K562 (cell line): ENCODE data around the gene NAT8L. TPM values are rescaled to one million over a fixed set of nuclear protein-coding genes. Genes with fewer than 3 reads are reported as not detected.

Experiments
- BCL6 ChIP-seq: fragments of 250-450 bp; sonication (Bioruptor Pico); IDR thresholded peaks from 2 replicates; pipeline ENCODE4 v1.4.0; 2020
- CBFB ChIP-seq: sonication (generic); formaldehyde crosslinking; IDR thresholded peaks from 2 replicates; pipeline ENCODE4 v1.4.0; 2020; ENCODE audit warnings: mild to moderate bottlenecking, missing genetic modification reagents
- CREB1 ChIP-seq, 2 experiments: sonication (generic) in 1 of 2; formaldehyde crosslinking in 1 of 2; IDR thresholded peaks; 2 replicates each; pipeline versions ENCODE4 v1.6.1 to v1.8.0; 2012 to 2022; ENCODE audit warnings: inconsistent platforms in 1 of 2, mild to moderate bottlenecking in 1 of 2, missing genetic modification reagents in 1 of 2, moderate library complexity in 1 of 2
- DDX20 ChIP-seq: fragments of 450-650 bp; IDR thresholded peaks from 2 replicates; pipeline ENCODE4 v1.6.1; 2016; ENCODE audit warnings: missing genetic modification characterization, low read depth, mild to moderate bottlenecking, missing compliant biosample characterization, moderate library complexity
- FOXJ3 ChIP-seq: sonication (generic); formaldehyde crosslinking; IDR thresholded peaks from 2 replicates; pipeline ENCODE4 v1.4.0; 2020; ENCODE audit warnings: mild to moderate bottlenecking, missing genetic modification reagents
- JUNB ChIP-seq: fragments of 450-650 bp; formaldehyde crosslinking; conservative IDR thresholded peaks from 2 replicates; pipeline ENCODE4 v1.4.0; 2020; ENCODE audit warnings: mild to moderate bottlenecking
- MEF2A ChIP-seq: IDR thresholded peaks from 2 replicates; pipeline ENCODE4 v1.6.1; 2011; ENCODE audit warnings: low read depth, mild to moderate bottlenecking, low read length, moderate library complexity; ENCODE audit not compliant: control insufficient read depth
- MTA3 ChIP-seq: fragments of 450-650 bp; formaldehyde crosslinking; IDR thresholded peaks from 2 replicates; pipeline ENCODE4 v1.6.1; 2017; ENCODE audit warnings: mild to moderate bottlenecking, borderline replicate concordance
- MXI1 ChIP-seq: IDR thresholded peaks from 2 replicates; pipeline ENCODE4 v1.6.1; 2011; ENCODE audit warnings: low read depth, mild to moderate bottlenecking, improper control_type of control experiment, low read length
- NCOA1 ChIP-seq: fragments of 450-650 bp; IDR thresholded peaks from 2 replicates; pipeline ENCODE4 v1.6.1; 2016; ENCODE audit warnings: low read depth
- NFE2L1 ChIP-seq: fragments of 450-650 bp; IDR thresholded peaks from 2 replicates; pipeline ENCODE4 v1.6.1; 2016; ENCODE audit warnings: missing genetic modification characterization, low read depth, mild to moderate bottlenecking, missing compliant biosample characterization, moderate library complexity, borderline replicate concordance
- POLR3A ChIP-seq: IDR thresholded peaks from 2 replicates; pipeline ENCODE4 v1.6.1; 2011; ENCODE audit warnings: borderline replicate concordance, mild to moderate bottlenecking, moderate library complexity; ENCODE audit not compliant: insufficient read length, insufficient read depth; ENCODE audit errors: extremely low read depth
- PTTG1 ChIP-seq: fragments of 450-650 bp; IDR thresholded peaks from 2 replicates; pipeline ENCODE4 v1.6.1; 2016; ENCODE audit warnings: low read depth, mild to moderate bottlenecking, missing genetic modification characterization, missing compliant biosample characterization
- TBP ChIP-seq: optimal IDR thresholded peaks from 2 replicates; pipeline ENCODE3; 2011; ENCODE audit warnings: low read depth, low read length, improper control_type of control experiment
- TCF7L2 ChIP-seq: fragments of 150-350 bp; IDR thresholded peaks from 2 replicates; pipeline ENCODE4 v1.6.1; 2016; ENCODE audit warnings: low read depth, mild to moderate bottlenecking, low read length, moderate library complexity
- TFAP4 ChIP-seq: sonication (generic); formaldehyde crosslinking; IDR thresholded peaks from 2 replicates; pipeline ENCODE4 v1.8.0; 2022; ENCODE audit warnings: missing genetic modification reagents, mild to moderate bottlenecking, moderate library complexity, borderline replicate concordance
- ZNF431 ChIP-seq: sonication (generic); formaldehyde crosslinking; IDR thresholded peaks from 2 replicates; pipeline ENCODE4 v1.8.0; 2022; ENCODE audit warnings: mild to moderate bottlenecking, missing genetic modification reagents
- ZNF561 ChIP-seq: fragments of 450-650 bp; formaldehyde crosslinking; conservative IDR thresholded peaks from 2 replicates; pipeline ENCODE4 v1.4.0; 2020; ENCODE audit warnings: mild to moderate bottlenecking, moderate library complexity
- ZNF707 ChIP-seq: fragments of 250-450 bp; sonication (Bioruptor Pico); conservative IDR thresholded peaks from 2 replicates; pipeline ENCODE4 v1.8.0; 2022; ENCODE audit warnings: inconsistent platforms, mild to moderate bottlenecking, moderate library complexity
- polyA plus RNA-seq, 8 experiments: library from polyadenylated mRNA; depleted of rRNA in 4 of 8; stranded (reverse) in 5 of 8; unstranded in 3 of 8; fragments of >200 nt; fragmentation: Nextera tagmentation in 2 of 8; fragmentation: Illumina TruSeq in 1 of 8; extraction: Ambion mirVana in 2 of 8; extraction: Trizol in 1 of 8; gene quantifications; 2 replicates each; pipeline versions ENCODE4 v1.2.1 to v1.2.3, GENCODE V29; 2011 to 2014; ENCODE audit warnings: inconsistent platforms in 1 of 8, missing spikeins in 1 of 8
- total RNA-seq, 7 experiments: library from RNA; depleted of rRNA in 6 of 7; stranded (reverse); fragments of >200 nt in 6 of 7; fragmentation: Illumina TruSeq in 2 of 7; extraction: Trizol in 2 of 7; gene quantifications; 2 replicates each; pipeline versions ENCODE4 v1.2.1 to v1.2.3, GENCODE V29; 2011 to 2021; ENCODE audit warnings: low replicate concordance in 1 of 7
- TF ChIP-seq, protein P1 (sequence below): sonication (generic); formaldehyde crosslinking; IDR thresholded peaks from 2 replicates; pipeline ENCODE4 v1.8.1; 2023; ENCODE audit warnings: missing genetic modification reagents, mild to moderate bottlenecking, borderline replicate concordance
- TF ChIP-seq, protein P2 (sequence below), 2 experiments: fragments of 450-650 bp; conservative IDR thresholded peaks; 2 replicates each; pipeline ENCODE4 v1.6.1; 2017; ENCODE audit warnings: mild to moderate bottlenecking in 2 of 2, moderate library complexity in 2 of 2

Gene NAT8L
- total and polyA plus RNA-seq, 9 of the 15 experiments (the other 6 are each of a cell fraction or from before 2014, with no cell fraction given): 0.06 to 11.0 (median 1.5) TPM

DNA sequence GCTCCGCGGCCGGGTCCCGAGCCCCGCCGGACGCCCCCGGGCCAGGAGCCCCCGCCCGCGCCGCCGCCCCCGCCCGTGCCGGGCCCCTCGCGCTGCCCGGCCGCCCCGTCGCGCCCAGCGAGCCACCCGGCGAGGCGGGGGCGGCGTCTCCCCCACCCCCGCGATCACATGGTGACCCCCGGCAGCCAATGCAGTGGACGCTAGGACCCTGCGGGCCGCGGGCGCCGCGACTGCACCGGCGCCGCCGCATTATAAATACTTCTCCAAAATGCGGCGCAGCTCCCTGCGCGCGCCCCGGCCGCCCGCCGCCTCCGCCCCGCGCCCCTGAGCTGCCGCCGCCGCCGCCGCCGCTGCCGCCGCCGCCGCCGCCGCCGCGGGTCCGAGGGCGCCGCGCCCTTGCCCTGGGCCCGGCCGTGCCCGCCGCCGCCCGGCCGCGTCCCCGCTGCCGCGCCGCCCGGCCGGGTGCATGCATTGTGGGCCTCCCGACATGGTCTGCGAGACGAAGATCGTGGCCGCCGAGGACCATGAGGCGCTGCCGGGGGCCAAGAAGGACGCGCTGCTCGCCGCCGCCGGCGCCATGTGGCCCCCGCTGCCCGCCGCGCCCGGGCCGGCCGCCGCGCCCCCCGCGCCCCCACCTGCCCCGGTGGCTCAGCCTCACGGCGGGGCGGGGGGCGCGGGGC is at the start of gene NAT8L (continued):
- TF ChIP-seq PTTG1 (tag): no peak
- TF ChIP-seq FOXJ3 (CRISPR knock-in tag): no peak
- TF ChIP-seq NFE2L1 (tag): no peak
- TF ChIP-seq JUNB: no peak
- no peak for TF ChIP-seq ZNF707 (CRISPR knock-in tag)
- peak; percentile 36 for TF ChIP-seq TBP
- TF ChIP-seq TFAP4 (CRISPR knock-in tag): 0 out of 2 replicates have a peak, but pooled peaks have one; percentile 12
- TF ChIP-seq, protein P1, sequence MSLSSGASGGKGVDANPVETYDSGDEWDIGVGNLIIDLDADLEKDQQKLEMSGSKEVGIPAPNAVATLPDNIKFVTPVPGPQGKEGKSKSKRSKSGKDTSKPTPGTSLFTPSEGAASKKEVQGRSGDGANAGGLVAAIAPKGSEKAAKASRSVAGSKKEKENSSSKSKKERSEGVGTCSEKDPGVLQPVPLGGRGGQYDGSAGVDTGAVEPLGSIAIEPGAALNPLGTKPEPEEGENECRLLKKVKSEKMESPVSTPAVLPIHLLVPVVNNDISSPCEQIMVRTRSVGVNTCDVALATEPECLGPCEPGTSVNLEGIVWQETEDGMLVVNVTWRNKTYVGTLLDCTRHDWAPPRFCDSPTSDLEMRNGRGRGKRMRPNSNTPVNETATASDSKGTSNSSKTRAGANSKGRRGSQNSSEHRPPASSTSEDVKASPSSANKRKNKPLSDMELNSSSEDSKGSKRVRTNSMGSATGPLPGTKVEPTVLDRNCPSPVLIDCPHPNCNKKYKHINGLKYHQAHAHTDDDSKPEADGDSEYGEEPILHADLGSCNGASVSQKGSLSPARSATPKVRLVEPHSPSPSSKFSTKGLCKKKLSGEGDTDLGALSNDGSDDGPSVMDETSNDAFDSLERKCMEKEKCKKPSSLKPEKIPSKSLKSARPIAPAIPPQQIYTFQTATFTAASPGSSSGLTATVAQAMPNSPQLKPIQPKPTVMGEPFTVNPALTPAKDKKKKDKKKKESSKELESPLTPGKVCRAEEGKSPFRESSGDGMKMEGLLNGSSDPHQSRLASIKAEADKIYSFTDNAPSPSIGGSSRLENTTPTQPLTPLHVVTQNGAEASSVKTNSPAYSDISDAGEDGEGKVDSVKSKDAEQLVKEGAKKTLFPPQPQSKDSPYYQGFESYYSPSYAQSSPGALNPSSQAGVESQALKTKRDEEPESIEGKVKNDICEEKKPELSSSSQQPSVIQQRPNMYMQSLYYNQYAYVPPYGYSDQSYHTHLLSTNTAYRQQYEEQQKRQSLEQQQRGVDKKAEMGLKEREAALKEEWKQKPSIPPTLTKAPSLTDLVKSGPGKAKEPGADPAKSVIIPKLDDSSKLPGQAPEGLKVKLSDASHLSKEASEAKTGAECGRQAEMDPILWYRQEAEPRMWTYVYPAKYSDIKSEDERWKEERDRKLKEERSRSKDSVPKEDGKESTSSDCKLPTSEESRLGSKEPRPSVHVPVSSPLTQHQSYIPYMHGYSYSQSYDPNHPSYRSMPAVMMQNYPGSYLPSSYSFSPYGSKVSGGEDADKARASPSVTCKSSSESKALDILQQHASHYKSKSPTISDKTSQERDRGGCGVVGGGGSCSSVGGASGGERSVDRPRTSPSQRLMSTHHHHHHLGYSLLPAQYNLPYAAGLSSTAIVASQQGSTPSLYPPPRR (CRISPR knock-in tag): no peak
- no peak for TF ChIP-seq MXI1
- no peak for TF ChIP-seq CREB1 (IDR thresholded peaks at IDR 0.05)
- no peak for TF ChIP-seq CREB1 (CRISPR knock-in tag; IDR thresholded peaks at IDR 0.05)
- no peak for TF ChIP-seq CBFB
- TF ChIP-seq MEF2A: no peak
- no peak for TF ChIP-seq ZNF561 (CRISPR knock-in tag)
- TF ChIP-seq MTA3: no peak
- no peak for TF ChIP-seq ZNF431 (CRISPR knock-in tag)
- no peak for TF ChIP-seq TCF7L2
- no peak for TF ChIP-seq POLR3A
- TF ChIP-seq, protein P2, sequence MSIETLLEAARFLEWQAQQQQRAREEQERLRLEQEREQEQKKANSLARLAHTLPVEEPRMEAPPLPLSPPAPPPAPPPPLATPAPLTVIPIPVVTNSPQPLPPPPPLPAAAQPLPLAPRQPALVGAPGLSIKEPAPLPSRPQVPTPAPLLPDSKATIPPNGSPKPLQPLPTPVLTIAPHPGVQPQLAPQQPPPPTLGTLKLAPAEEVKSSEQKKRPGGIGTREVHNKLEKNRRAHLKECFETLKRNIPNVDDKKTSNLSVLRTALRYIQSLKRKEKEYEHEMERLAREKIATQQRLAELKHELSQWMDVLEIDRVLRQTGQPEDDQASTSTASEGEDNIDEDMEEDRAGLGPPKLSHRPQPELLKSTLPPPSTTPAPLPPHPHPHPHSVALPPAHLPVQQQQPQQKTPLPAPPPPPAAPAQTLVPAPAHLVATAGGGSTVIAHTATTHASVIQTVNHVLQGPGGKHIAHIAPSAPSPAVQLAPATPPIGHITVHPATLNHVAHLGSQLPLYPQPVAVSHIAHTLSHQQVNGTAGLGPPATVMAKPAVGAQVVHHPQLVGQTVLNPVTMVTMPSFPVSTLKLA (conservative IDR thresholded peaks at IDR 0.05): no peak
- TF ChIP-seq NCOA1: no peak
- TF ChIP-seq DDX20 (tag): no peak
- no peak for TF ChIP-seq BCL6 (CRISPR knock-in tag)
